ENCODE measurements around the gene SPRED2.
A peak's percentile ranks its signal among the peaks of the same experiment; 100 is the strongest.

The SPRED2 gene

GRCh38 chr2:65438137-65438899, 5.9 kb upstream of the SPRED2 start:
- no peak for DNase-seq

GRCh38 chr2:65437392-65438135, 5.2 kb upstream of the SPRED2 start:
- DNase-seq, result no peak

GRCh38 chr2:65436824-65437221, 4.4 kb upstream of the SPRED2 start:
- DNase-seq, result no peak

GRCh38 chr2:65436169-65436823, 3.9 kb upstream of the SPRED2 start:
- peak; percentile 65 for DNase-seq

GRCh38 chr2:65435625-65436168, 3.3 kb upstream of the SPRED2 start:
- peak; percentile 28 for DNase-seq

- no peak for DNase-seq
These were observed 2.3 kb upstream of the SPRED2 start for GRCh38 chr2:65434592-65435241.

GRCh38 chr2:65431421-65432226, 775 bp downstream of the SPRED2 start:
- peak; percentile 36 for DNase-seq

- DNase-seq, result peak; percentile 62
These were observed 1.6 kb downstream of the SPRED2 start for GRCh38 chr2:65430603-65431420.

- DNase-seq, result no peak
These were observed 2.4 kb downstream of the SPRED2 start for GRCh38 chr2:65429786-65430602.

GRCh38 chr2:65427532-65427931, 4.9 kb downstream of the SPRED2 start:
- DNase-seq, result no peak

GRCh38 chr2:65425276-65425675, 7.1 kb downstream of the SPRED2 start:
- no peak for DNase-seq

- DNase-seq, result no peak
These were observed 8.0 kb downstream of the SPRED2 start for GRCh38 chr2:65424391-65424790.

- no peak for DNase-seq
These were observed 11.0 kb downstream of the SPRED2 start for GRCh38 chr2:65421432-65421748.

- peak; percentile 51 for DNase-seq
These were observed 11.5 kb downstream of the SPRED2 start for GRCh38 chr2:65420712-65421431.

- no peak for DNase-seq
These were observed 14.8 kb downstream of the SPRED2 start for GRCh38 chr2:65417509-65418085.

- no peak for DNase-seq
These were observed 15.5 kb downstream of the SPRED2 start for GRCh38 chr2:65416945-65417344.

- DNase-seq, result no peak
These were observed 16.1 kb downstream of the SPRED2 start for GRCh38 chr2:65416321-65416720.

GRCh38 chr2:65415091-65415490, 17.3 kb downstream of the SPRED2 start:
- no peak for DNase-seq

- no peak for DNase-seq
These were observed 18.8 kb downstream of the SPRED2 start for GRCh38 chr2:65413610-65414009.
